Measurements from ENCODE around the gene MYH6.

The MYH6 gene

GRCh38 chr14:23361320-23361719, 46.8 kb downstream of the MYH6 start:
- no peak for DNase-seq (ENCODE audit: low read depth)
- no peak for TF ChIP-seq CTCF (IDR thresholded peaks at IDR 0.05; ENCODE audit: insufficient read depth, low read depth, low read length, missing control alignments)
- no peak overlapping the region for H3K4me3 ChIP-seq (ENCODE audit: low read length)

- no peak overlapping the region for H3K4me3 ChIP-seq (ENCODE audit: low read length)
- TF ChIP-seq CTCF (IDR thresholded peaks at IDR 0.05; ENCODE audit: insufficient read depth, low read depth, low read length, missing control alignments), result no peak
- DNase-seq (ENCODE audit: low read depth), result no peak
Observed at GRCh38 chr14:23360496-23360895, 47.6 kb downstream of the MYH6 start.

- no peak overlapping the region for H3K4me3 ChIP-seq (ENCODE audit: low read length)
- TF ChIP-seq CTCF (IDR thresholded peaks at IDR 0.05; ENCODE audit: insufficient read depth, low read depth, low read length, missing control alignments), result no peak
- no peak for DNase-seq (ENCODE audit: low read depth)
Observed at GRCh38 chr14:23359722-23360447, 48.2 kb downstream of the MYH6 start.

- TF ChIP-seq CTCF (IDR thresholded peaks at IDR 0.05; ENCODE audit: insufficient read depth, low read depth, low read length, missing control alignments), result no peak
- no peak overlapping the region for H3K4me3 ChIP-seq (ENCODE audit: low read length)
- no peak for DNase-seq (ENCODE audit: low read depth)
Observed at GRCh38 chr14:23359167-23359626, 48.9 kb downstream of the MYH6 start.

GRCh38 chr14:23358553-23359166, 49.4 kb downstream of the MYH6 start:
- TF ChIP-seq CTCF (IDR thresholded peaks at IDR 0.05; ENCODE audit: insufficient read depth, low read depth, low read length, missing control alignments), result no peak
- H3K4me3 ChIP-seq (ENCODE audit: low read length), result no peak overlapping the region
- DNase-seq (ENCODE audit: low read depth), result no peak

GRCh38 chr14:23358042-23358441, 50.0 kb downstream of the MYH6 start:
- DNase-seq (ENCODE audit: low read depth), result no peak
- TF ChIP-seq CTCF (IDR thresholded peaks at IDR 0.05; ENCODE audit: insufficient read depth, low read depth, low read length, missing control alignments), result no peak
- no peak overlapping the region for H3K4me3 ChIP-seq (ENCODE audit: low read length)
